Keratinocyte (primary cell): ENCODE results near the gene GTPBP1. TPM values are rescaled to one million over a fixed set of nuclear protein-coding genes. Genes with fewer than 3 reads are reported as not detected.

Experiments
- DNase-seq: peaks from one replicate; pipeline ENCODE4 v3.0.0-alpha.2; 2011; ENCODE audit warnings: low read depth, missing footprints, low spot score
- FAIRE-seq: peaks from 2 replicates; lab custom pipeline; 2011; peaks lifted over from hg19 to GRCh38; lab: Jason Lieb, UNC
- H2AFZ ChIP-seq: 2 replicates; pipeline ENCODE4 v1.6.0; 2012; ENCODE audit warnings: low read length, control low read depth, inconsistent platforms; ENCODE audit not compliant: control insufficient read depth
- H3K27ac ChIP-seq: 2 replicates; pipeline ENCODE4 v1.5.1; 2011; ENCODE audit warnings: low read length; ENCODE audit not compliant: control insufficient read depth, insufficient read depth
- H3K27me3 ChIP-seq: 3 replicates; pipeline ENCODE4 v1.6.0; 2011; ENCODE audit warnings: low read length; ENCODE audit not compliant: control insufficient read depth, insufficient read depth; ENCODE audit errors: extremely low read depth
- H3K36me3 ChIP-seq, 2 experiments: 2 replicates in 1 of 2; 3 replicates in 1 of 2; pipeline ENCODE4 v1.5.1; 2011; ENCODE audit warnings: low read length in 2 of 2, mild to moderate bottlenecking in 1 of 2; ENCODE audit not compliant: control insufficient read depth in 2 of 2, insufficient read depth in 2 of 2; ENCODE audit errors: extremely low read depth in 1 of 2
- H3K4me1 ChIP-seq: 3 replicates; pipeline ENCODE4 v1.5.1; 2011; ENCODE audit warnings: low read length; ENCODE audit not compliant: control insufficient read depth, insufficient read depth; ENCODE audit errors: extremely low read depth
- H3K4me2 ChIP-seq: 3 replicates; pipeline ENCODE4 v1.6.0; 2011; ENCODE audit warnings: low read depth, low read length; ENCODE audit not compliant: control insufficient read depth, insufficient read depth; ENCODE audit errors: extremely low read depth
- H3K4me3 ChIP-seq, 3 experiments: fragments of 200-600 bp in 1 of 3; sonication (generic) in 1 of 3; 2 replicates in 2 of 3; 3 replicates in 1 of 3; pipeline ENCODE4 v1.5.1; 2011 to 2016; ENCODE audit warnings: low read length in 3 of 3, mild to moderate bottlenecking in 3 of 3, control low read depth in 2 of 3, inconsistent platforms in 1 of 3, low read depth in 1 of 3, mixed read lengths in 1 of 3, mixed run types in 1 of 3, moderate library complexity in 1 of 3; ENCODE audit not compliant: control insufficient read depth in 2 of 3, insufficient read depth in 2 of 3; ENCODE audit errors: extremely low read depth in 1 of 3
- H3K79me2 ChIP-seq: 2 replicates; pipeline ENCODE4 v1.6.0; 2012; ENCODE audit warnings: low read length; ENCODE audit not compliant: control insufficient read depth, insufficient read depth
- H3K9ac ChIP-seq: 3 replicates; pipeline ENCODE4 v1.6.0; 2011; ENCODE audit warnings: low read length; ENCODE audit not compliant: control insufficient read depth, insufficient read depth; ENCODE audit errors: extremely low read depth
- H3K9me1 ChIP-seq: 3 replicates; pipeline ENCODE4 v1.6.0; 2011; ENCODE audit warnings: low read length; ENCODE audit not compliant: control insufficient read depth, insufficient read depth; ENCODE audit errors: extremely low read depth
- H3K9me3 ChIP-seq: 2 replicates; pipeline ENCODE4 v1.5.1; 2012; ENCODE audit warnings: low read depth, low read length; ENCODE audit not compliant: control insufficient read depth
- H4K20me1 ChIP-seq: 3 replicates; pipeline ENCODE4 v1.6.0; 2011; ENCODE audit warnings: low read length; ENCODE audit not compliant: control insufficient read depth, insufficient read depth; ENCODE audit errors: extremely low read depth
- EZH2 ChIP-seq: IDR thresholded peaks from one replicate; pipeline ENCODE4 v1.6.1; 2012; ENCODE audit warnings: inconsistent platforms, mild to moderate bottlenecking, low read length, moderate library complexity
- dilution Hi-C: fragments of 300-500 bp; cut with MboI; formaldehyde crosslinking; loops from one replicate; pipeline ENCODE4 v1.7.0; 2020; ENCODE audit warnings: low sequenced_read_pairs; ENCODE audit not compliant: extremely low pct_ligation_motif_present
- polyA plus RNA-seq, 5 experiments: library from polyadenylated mRNA; depleted of rRNA in 3 of 5; stranded (reverse) in 3 of 5; stranded (forward) in 1 of 5; unstranded in 1 of 5; fragments of >200 nt; gene quantifications; 1 replicate in 1 of 5; 2 replicates in 3 of 5; 3 replicates in 1 of 5; pipeline versions ENCODE4 v1.2.1 to v1.2.3, GENCODE V29; 2011 to 2012; ENCODE audit warnings: missing spikeins in 2 of 5, low read depth in 1 of 5, low replicate concordance in 1 of 5
- TF ChIP-seq, protein P1 (sequence below), 3 experiments: IDR thresholded peaks in 1 of 3; conservative IDR thresholded peaks in 1 of 3; optimal IDR thresholded peaks in 1 of 3; 2 replicates in 2 of 3; 3 replicates in 1 of 3; pipeline versions ENCODE3 to v1.5.1; 2011; ENCODE audit warnings: low read length in 3 of 3, mild to moderate bottlenecking in 3 of 3, moderate library complexity in 2 of 3, control low read depth in 1 of 3, inconsistent platforms in 1 of 3; ENCODE audit not compliant: insufficient read depth in 2 of 3; ENCODE audit errors: extremely low read depth in 1 of 3

The GTPBP1 gene
- polyA plus RNA-seq, 1 donor (not counting 4 experiments of a cell fraction or from before 2014, with no cell fraction given) = 16.3 TPM

DNA sequence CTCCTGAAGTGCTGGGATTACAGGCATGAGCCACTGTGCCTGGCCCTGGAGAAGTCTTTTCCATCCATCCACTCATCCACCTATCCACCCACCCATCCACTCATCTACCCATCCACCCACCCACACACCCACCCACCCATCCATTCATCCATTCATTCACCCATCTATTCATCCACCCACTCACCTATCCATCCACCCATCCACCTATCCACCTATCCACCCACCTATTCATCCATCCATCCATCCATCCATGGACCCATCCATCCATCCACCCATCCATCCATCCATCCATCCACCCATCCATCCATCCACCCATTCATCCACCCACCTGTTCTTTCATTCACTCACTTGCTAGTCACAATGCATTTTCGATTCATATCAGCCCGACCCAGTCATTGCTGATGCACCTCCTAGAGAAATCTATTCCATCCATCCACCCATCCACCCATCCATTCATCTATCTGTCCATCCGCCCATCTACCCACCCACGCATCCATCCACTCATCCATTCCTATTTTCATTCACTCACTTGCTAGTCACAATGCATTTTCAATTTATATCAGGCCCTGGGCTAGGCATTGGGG, 67.7 kb downstream of the GTPBP1 start:
- no peak overlapping the region for H3K27ac ChIP-seq
- TF ChIP-seq EZH2 = no peak
- TF ChIP-seq, protein P1, sequence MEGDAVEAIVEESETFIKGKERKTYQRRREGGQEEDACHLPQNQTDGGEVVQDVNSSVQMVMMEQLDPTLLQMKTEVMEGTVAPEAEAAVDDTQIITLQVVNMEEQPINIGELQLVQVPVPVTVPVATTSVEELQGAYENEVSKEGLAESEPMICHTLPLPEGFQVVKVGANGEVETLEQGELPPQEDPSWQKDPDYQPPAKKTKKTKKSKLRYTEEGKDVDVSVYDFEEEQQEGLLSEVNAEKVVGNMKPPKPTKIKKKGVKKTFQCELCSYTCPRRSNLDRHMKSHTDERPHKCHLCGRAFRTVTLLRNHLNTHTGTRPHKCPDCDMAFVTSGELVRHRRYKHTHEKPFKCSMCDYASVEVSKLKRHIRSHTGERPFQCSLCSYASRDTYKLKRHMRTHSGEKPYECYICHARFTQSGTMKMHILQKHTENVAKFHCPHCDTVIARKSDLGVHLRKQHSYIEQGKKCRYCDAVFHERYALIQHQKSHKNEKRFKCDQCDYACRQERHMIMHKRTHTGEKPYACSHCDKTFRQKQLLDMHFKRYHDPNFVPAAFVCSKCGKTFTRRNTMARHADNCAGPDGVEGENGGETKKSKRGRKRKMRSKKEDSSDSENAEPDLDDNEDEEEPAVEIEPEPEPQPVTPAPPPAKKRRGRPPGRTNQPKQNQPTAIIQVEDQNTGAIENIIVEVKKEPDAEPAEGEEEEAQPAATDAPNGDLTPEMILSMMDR (optimal IDR thresholded peaks at IDR 0.05 in 1 of 3, IDR thresholded peaks at IDR 0.05 in 1 of 3, conservative IDR thresholded peaks at IDR 0.05 in 1 of 3; ENCODE audit: extremely low read depth in 1 of 3, insufficient read depth in 2 of 3, low read length in 3 of 3) = no peak
- peaks cover 16% of the 10 kb centered on the region for H3K4me1 ChIP-seq
- no peak overlapping the region for H3K4me3 ChIP-seq
- H3K4me2 ChIP-seq = no peak overlapping the region
- DNase-seq (no peak), FAIRE-seq (no peak)
- H3K27me3 ChIP-seq = no peaks in the 10 kb centered on the region
- dilution Hi-C loops = no loop called here
- peaks cover 3% of the 10 kb centered on the region for H4K20me1 ChIP-seq
- H3K9me3 ChIP-seq = no peaks in the 10 kb centered on the region
- no peaks in the 10 kb centered on the region for H3K79me2 ChIP-seq
- no peak overlapping the region for H2AFZ ChIP-seq
- H3K9ac ChIP-seq = no peak overlapping the region
- no peaks in the 10 kb centered on the region for H3K9me1 ChIP-seq
- no peaks in the 10 kb centered on the region for H3K36me3 ChIP-seq

DNA sequence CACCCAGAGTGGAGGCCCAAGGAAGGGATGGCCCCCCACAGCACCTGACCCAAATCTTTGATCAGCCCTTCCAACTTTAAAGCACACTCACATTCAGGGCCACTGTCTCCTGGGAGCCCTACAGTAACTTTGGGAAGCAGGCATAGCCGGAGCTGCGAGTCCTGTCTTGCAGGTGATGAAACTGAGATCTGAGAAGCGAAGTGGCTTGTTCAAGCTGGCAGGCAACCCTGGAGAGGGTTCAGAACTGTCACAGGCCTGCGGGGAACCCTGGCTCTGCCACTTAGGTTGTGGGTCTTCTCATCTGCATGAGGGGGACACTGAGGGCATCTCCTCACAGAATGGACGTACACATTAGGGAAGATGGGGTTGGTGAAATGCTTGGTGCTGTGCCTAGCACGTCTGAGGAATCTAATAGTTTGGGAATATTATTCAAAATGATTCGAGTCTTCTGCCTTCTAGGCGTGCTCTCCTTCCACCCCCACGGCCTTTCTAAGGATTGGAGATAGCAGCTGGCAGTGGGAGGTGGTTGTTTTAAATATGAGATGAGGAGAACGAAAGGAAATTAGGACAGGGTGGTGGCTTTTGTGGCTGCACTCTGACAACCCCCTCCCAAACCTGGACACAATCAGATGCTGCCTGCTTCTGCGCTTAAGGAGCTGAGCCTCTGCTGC, 68.9 kb downstream of the GTPBP1 start:
- no peak overlapping the region for H3K27ac ChIP-seq
- H4K20me1 ChIP-seq = peaks cover 3% of the 10 kb centered on the region
- H3K4me2 ChIP-seq = peak overlapping the region; percentile 47
- H3K9me1 ChIP-seq = no peaks in the 10 kb centered on the region
- DNase-seq = no peak
- dilution Hi-C loops = no loop called here
- no peaks in the 10 kb centered on the region for H3K9me3 ChIP-seq
- no peaks in the 10 kb centered on the region for H3K79me2 ChIP-seq
- TF ChIP-seq EZH2 = no peak
- TF ChIP-seq, protein P1 (optimal IDR thresholded peaks at IDR 0.05 in 1 of 3, IDR thresholded peaks at IDR 0.05 in 1 of 3, conservative IDR thresholded peaks at IDR 0.05 in 1 of 3; ENCODE audit: extremely low read depth in 1 of 3, insufficient read depth in 2 of 3, low read length in 3 of 3) = no peak
- H3K27me3 ChIP-seq = no peaks in the 10 kb centered on the region
- no peaks in the 10 kb centered on the region for H3K36me3 ChIP-seq
- H2AFZ ChIP-seq = peak overlapping the region; percentile 23
- peaks cover 16% of the 10 kb centered on the region for H3K4me1 ChIP-seq
- peak; percentile 74 for FAIRE-seq
- no peak overlapping the region for H3K9ac ChIP-seq
- no peak overlapping the region for H3K4me3 ChIP-seq
